Gastrocnemius medialis (tissue), 4 donors: ENCODE data around the gene GJA9. TPM values are rescaled to one million over a fixed set of nuclear protein-coding genes. Genes with fewer than 3 reads are reported as not detected.
"Not testable (repeated sequence)": the region's sequence is repeated elsewhere in the genome, so short reads cannot be mapped to it uniquely, and the experiment has no call there.

Experiments used
- ATAC-seq, 2 donors: fragments of 150-250 bp; one replicate each; pipeline ENCODE4 v1.9.1; 2016
- DNase-seq, 2 donors: peaks; one replicate each; pipeline ENCODE4 v3.0.0-alpha.2; 2019
- H3K27ac ChIP-seq, 4 donors: fragments of 200-600 bp; sonication (generic); 1 replicate in 1 of 4; 2 replicates in 3 of 4; pipeline ENCODE4 v1.5.1; 2016 to 2018; ENCODE audit warnings: mild to moderate bottlenecking in 2 of 4, moderate library complexity in 1 of 4
- H3K27me3 ChIP-seq, 3 donors: fragments of 200-600 bp; sonication (generic) in 2 of 3; 1 replicate in 1 of 3; 2 replicates in 2 of 3; pipeline versions ENCODE4 v1.5.1 to v1.6.0; 2016 to 2019; ENCODE audit warnings: mild to moderate bottlenecking in 1 of 3, moderate library complexity in 1 of 3
- H3K36me3 ChIP-seq, 2 donors: fragments of 200-600 bp; sonication (generic) in 1 of 2; one replicate each; pipeline ENCODE4 v1.5.1; 2017 to 2018
- H3K4me1 ChIP-seq, 2 donors: fragments of 200-600 bp; sonication (generic) in 1 of 2; one replicate each; pipeline ENCODE4 v1.5.1; 2016 to 2017; ENCODE audit warnings: mild to moderate bottlenecking in 2 of 2
- H3K4me3 ChIP-seq, 4 donors: fragments of 200-600 bp; sonication (generic) in 3 of 4; 1 replicate in 1 of 4; 2 replicates in 3 of 4; pipeline ENCODE4 v1.5.1; 2016 to 2019; ENCODE audit warnings: mild to moderate bottlenecking in 2 of 4
- H3K9me3 ChIP-seq, 3 donors: fragments of 200-600 bp; sonication (generic) in 2 of 3; 1 replicate in 1 of 3; 2 replicates in 2 of 3; pipeline ENCODE4 v1.5.1; 2016 to 2019
- POLR2A ChIP-seq, 2 donors: fragments of 450-650 bp; IDR thresholded peaks; one replicate each; pipeline ENCODE4 v1.6.1; 2017; ENCODE audit warnings: antibody characterized with exemption in 2 of 2, mild to moderate bottlenecking in 2 of 2, moderate library complexity in 2 of 2
- in situ Hi-C, 4 donors: fragments of 200-750 bp; cut with MboI; loops; one replicate each; pipeline versions ENCODE4 v1.15.0 to v1.8.0; 2017; ENCODE audit warnings: low sequenced_read_pairs in 4 of 4
- intact Hi-C: fragments of 100-400 bp; cut with DNase I; formaldehyde crosslinking; loops from one replicate; pipeline ENCODE4 v1.15.1; 2023; ENCODE audit warnings: low total_unique reads
- total RNA-seq, 4 donors: library from RNA; depleted of rRNA; stranded (reverse); fragments of >200 nt; gene quantifications; one replicate each; pipeline versions ENCODE4 v1.1.0 to v1.2.3, GENCODE V29; 2016
- TF ChIP-seq, protein P1 (sequence below), 5 experiments: fragments of 450-650 bp in 3 of 5; fragments of 200-600 bp in 2 of 5; sonication (generic) in 2 of 5; IDR thresholded peaks in 4 of 5; conservative IDR thresholded peaks in 1 of 5; 1 replicate in 4 of 5; 2 replicates in 1 of 5; pipeline ENCODE4 v1.5.1; 2016 to 2019; ENCODE audit warnings: antibody characterized with exemption in 5 of 5, mild to moderate bottlenecking in 3 of 5, moderate library complexity in 3 of 5

The GJA9 gene
- total RNA-seq, 4 donors from 2014 or later: not detected

DNA sequence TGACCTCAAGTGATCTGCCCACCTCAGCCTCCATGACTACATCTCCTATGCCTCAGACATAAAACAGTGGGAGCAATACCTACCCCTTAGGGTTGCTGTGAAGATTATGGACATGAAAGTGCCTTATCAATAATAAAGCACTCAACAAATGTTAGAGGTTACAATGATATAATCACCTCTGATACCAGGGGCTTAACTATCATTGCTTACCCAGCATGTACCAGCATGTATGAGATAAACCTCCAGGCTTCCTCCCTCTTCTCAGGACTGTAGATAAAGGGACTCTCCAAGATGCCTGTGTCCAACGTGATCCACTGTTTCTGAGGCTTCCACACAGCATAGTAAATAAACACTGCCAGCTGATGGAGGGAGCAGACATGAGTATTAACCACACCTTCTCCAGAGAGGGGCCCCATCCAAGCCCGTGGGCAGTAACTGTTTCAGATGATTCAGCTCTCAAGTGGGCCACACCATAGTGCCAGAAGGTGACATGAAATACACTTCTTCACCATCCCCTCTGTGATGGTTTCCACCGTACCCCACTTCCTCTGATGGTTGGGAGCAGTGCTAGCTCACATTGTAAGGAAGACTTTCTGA is 34.1 kb upstream of the GJA9 start:
- no peak overlapping the region for H3K27ac ChIP-seq
- in situ Hi-C loops (no loop called here), intact Hi-C loops (no loop called here)
- ATAC-seq (no peak), DNase-seq (no peak)
- H3K4me3 ChIP-seq: no peak overlapping the region
- H3K27me3 ChIP-seq: no peaks in the 10 kb centered on the region
- no peaks in the 10 kb centered on the region for H3K9me3 ChIP-seq
- H3K36me3 ChIP-seq: no peaks in the 10 kb centered on the region
- H3K4me1 ChIP-seq: no peaks in the 10 kb centered on the region
- TF ChIP-seq POLR2A (IDR thresholded peaks at IDR 0.05): no peak
- TF ChIP-seq, protein P1, sequence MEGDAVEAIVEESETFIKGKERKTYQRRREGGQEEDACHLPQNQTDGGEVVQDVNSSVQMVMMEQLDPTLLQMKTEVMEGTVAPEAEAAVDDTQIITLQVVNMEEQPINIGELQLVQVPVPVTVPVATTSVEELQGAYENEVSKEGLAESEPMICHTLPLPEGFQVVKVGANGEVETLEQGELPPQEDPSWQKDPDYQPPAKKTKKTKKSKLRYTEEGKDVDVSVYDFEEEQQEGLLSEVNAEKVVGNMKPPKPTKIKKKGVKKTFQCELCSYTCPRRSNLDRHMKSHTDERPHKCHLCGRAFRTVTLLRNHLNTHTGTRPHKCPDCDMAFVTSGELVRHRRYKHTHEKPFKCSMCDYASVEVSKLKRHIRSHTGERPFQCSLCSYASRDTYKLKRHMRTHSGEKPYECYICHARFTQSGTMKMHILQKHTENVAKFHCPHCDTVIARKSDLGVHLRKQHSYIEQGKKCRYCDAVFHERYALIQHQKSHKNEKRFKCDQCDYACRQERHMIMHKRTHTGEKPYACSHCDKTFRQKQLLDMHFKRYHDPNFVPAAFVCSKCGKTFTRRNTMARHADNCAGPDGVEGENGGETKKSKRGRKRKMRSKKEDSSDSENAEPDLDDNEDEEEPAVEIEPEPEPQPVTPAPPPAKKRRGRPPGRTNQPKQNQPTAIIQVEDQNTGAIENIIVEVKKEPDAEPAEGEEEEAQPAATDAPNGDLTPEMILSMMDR (IDR thresholded peaks at IDR 0.05 in 4 of 5, conservative IDR thresholded peaks at IDR 0.05 in 1 of 5): no peak

DNA sequence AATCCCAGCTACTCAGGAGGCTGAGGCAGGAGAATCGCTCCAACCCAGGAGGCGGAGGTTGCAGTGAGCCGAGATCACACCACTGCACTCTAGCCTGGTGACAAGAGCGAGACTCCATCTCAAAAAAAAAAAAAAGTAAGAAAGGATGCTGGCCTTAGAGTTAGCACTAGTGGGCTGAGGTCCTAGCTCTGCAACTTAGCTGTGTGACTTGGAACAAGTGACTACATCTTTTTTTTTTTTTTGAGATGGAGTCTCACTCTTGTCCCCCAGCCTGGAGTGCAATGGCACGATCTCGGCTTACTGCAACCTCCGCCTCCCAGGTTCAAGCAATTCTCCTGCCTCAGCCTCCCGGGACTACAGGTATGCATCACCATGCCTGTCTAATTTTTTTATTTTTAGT is 33.5 kb upstream of the GJA9 start:
- DNase-seq, H3K9me3 ChIP-seq, H3K4me1 ChIP-seq, intact Hi-C loops, ATAC-seq, H3K27me3 ChIP-seq, H3K36me3 ChIP-seq, H3K4me3 ChIP-seq, H3K27ac ChIP-seq, in situ Hi-C loops: not testable (repeated sequence)

DNA sequence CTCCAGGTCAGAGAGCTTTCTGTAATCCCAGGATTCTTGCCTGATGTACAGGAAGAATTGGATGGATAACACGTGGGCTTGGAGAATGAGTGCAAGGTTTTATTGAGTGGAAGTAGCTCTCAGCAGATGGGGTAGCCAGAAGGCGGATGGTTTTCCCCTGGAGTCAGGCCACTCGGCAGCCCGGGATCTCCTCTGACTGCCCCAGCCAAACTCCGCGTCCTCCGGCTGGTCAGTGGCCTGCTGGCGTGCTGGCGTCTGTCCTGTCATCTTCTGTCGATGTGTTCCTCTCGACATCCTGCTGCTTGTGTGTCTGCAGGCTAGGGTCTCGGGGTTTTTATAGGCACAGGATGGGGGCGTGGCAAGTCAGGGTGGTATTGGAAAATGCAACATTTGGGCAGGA is 27.4 kb upstream of the GJA9 start:
- TF ChIP-seq, protein P1 (IDR thresholded peaks at IDR 0.05 in 4 of 5, conservative IDR thresholded peaks at IDR 0.05 in 1 of 5): no peak
- TF ChIP-seq POLR2A (IDR thresholded peaks at IDR 0.05): no peak
- intact Hi-C loops (no loop called here), in situ Hi-C loops (no loop called here)
- peaks cover 0 to 5% (median 0%) of the 10 kb centered on the region in 3 donors for H3K9me3 ChIP-seq
- DNase-seq: no peak
- ATAC-seq: no peak
- no peaks in the 10 kb centered on the region for H3K27me3 ChIP-seq
- no peak overlapping the region for H3K4me3 ChIP-seq
- H3K27ac ChIP-seq: no peak overlapping the region
- no peaks in the 10 kb centered on the region for H3K36me3 ChIP-seq
- H3K4me1 ChIP-seq: no peaks in the 10 kb centered on the region

DNA sequence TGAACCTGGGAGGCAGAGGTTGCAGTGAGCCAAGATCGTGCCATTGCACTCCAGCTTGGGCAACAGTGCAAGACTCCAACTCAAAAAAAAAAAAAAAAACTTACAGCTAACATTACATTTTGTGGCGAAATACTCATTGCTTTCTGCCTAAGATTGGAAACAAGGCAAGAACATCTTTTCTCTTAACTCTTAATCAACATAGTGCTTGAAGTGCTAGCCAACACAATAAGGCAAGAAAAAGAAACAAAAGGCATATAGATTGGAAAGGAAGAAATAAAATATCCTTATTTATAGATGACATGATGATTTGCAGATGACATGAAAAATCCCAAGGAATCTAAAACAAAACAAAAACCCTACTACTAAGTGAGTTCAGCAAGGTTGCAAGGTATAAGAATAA is 24.6 kb upstream of the GJA9 start:
- Histone ChIP-seq H3K36me3 (no peaks in the 10 kb centered on the region), H3K4me3 (no peak overlapping the region), H3K4me1 (no peaks in the 10 kb centered on the region), H3K27ac (no peak overlapping the region), H3K9me3 (peaks cover 0 to 5% (median 0%) of the 10 kb centered on the region in 3 donors), H3K27me3 (no peaks in the 10 kb centered on the region)
- DNase-seq: no peak
- in situ Hi-C loops (no loop called here), intact Hi-C loops (no loop called here)
- TF ChIP-seq, protein P1 (IDR thresholded peaks at IDR 0.05 in 4 of 5, conservative IDR thresholded peaks at IDR 0.05 in 1 of 5): no peak
- no peak for TF ChIP-seq POLR2A (IDR thresholded peaks at IDR 0.05)
- ATAC-seq: no peak

DNA sequence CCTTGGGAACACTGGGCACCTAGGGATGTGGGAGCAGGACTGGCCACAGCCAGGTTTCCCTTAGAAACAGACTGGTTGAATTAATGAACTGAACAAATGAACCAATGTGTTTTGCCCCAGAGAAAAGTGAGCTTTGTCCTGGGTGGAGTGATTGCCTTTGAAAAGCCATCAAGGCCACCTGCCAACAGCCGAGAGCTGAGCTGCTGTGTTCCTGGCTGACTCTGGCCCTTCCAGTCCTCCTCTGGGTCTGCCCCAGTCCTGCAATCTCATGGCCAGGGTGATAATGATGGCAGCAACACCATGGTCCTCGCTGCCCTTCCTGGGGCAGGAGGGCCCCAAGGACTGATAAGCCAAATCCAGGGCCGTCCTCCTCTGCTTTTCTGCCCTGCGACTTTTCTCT is 18.2 kb upstream of the GJA9 start:
- no peaks in the 10 kb centered on the region for H3K9me3 ChIP-seq
- TF ChIP-seq POLR2A (IDR thresholded peaks at IDR 0.05): no peak
- TF ChIP-seq, protein P1 (IDR thresholded peaks at IDR 0.05 in 4 of 5, conservative IDR thresholded peaks at IDR 0.05 in 1 of 5): no peak
- ATAC-seq (no peak), DNase-seq (no peak)
- H3K4me1 ChIP-seq: no peaks in the 10 kb centered on the region
- H3K36me3 ChIP-seq: no peaks in the 10 kb centered on the region
- no peaks in the 10 kb centered on the region for H3K27me3 ChIP-seq
- H3K27ac ChIP-seq: no peak overlapping the region
- in situ Hi-C loops: no loop called here
- intact Hi-C loops: no loop called here
- H3K4me3 ChIP-seq: no peak overlapping the region
